MM.1S (cell line): ENCODE data around the gene GABRB3.

Source experiments
- EZH2 ChIP-seq: fragments of 300-600 bp; sonication (generic); optimal IDR thresholded peaks from 2 replicates; pipeline ENCODE3; 2017; ENCODE audit warnings: low read depth, mild to moderate bottlenecking, antibody characterized with exemption, low read length, mixed read lengths
- EZH2phosphoT487 ChIP-seq: fragments of 300-600 bp; sonication (generic); IDR thresholded peaks from 2 replicates; pipeline ENCODE4 v1.6.1; 2018; ENCODE audit warnings: antibody characterized with exemption, low read length
- TF ChIP-seq, protein P1 (sequence below): fragments of 300-600 bp; sonication (generic); IDR thresholded peaks from 2 replicates; pipeline ENCODE4 v1.5.1; 2016; ENCODE audit warnings: antibody characterized with exemption, low read length, mixed read lengths

DNA sequence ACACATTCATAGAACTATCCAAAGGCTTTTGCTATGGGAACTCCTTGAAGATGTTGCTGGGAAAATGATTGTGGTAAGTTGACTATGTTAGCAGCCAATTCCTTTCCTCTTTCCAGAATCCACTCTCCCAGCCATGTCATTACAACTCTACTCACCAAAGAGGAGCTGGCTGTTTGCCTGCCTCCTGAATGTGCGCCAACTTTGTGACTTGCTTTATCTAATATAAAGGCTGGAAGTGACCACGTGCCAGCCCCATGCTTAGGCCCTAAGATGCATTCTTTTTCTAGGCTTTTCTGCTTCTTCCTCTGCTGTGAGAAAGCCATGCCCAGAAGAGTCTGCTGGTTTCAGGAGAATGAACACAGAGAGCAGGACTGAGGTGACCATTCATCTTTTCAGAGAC is 182.2 kb downstream of the GABRB3 start:
- TF ChIP-seq EZH2phosphoT487 (no peak), EZH2 (no peak)
- TF ChIP-seq, protein P1, sequence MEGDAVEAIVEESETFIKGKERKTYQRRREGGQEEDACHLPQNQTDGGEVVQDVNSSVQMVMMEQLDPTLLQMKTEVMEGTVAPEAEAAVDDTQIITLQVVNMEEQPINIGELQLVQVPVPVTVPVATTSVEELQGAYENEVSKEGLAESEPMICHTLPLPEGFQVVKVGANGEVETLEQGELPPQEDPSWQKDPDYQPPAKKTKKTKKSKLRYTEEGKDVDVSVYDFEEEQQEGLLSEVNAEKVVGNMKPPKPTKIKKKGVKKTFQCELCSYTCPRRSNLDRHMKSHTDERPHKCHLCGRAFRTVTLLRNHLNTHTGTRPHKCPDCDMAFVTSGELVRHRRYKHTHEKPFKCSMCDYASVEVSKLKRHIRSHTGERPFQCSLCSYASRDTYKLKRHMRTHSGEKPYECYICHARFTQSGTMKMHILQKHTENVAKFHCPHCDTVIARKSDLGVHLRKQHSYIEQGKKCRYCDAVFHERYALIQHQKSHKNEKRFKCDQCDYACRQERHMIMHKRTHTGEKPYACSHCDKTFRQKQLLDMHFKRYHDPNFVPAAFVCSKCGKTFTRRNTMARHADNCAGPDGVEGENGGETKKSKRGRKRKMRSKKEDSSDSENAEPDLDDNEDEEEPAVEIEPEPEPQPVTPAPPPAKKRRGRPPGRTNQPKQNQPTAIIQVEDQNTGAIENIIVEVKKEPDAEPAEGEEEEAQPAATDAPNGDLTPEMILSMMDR: no peak
